GM21619 (cell line): Measurements from ENCODE around the gene TLL1.

ENCODE experiments used
- ATAC-seq: cut with Tn5 transposase; IDR thresholded peaks from one replicate; pipeline ENCODE4 v1.9.1; 2021; ENCODE audit not compliant: unreplicated experiment

The TLL1 gene

GRCh38 chr4:165872461-165873297 is at the start of gene TLL1:
TLL1 (plus strand) TSS chr4:165873237; CDS start chr4:165873905, 668 bp downstream.
- no peak for ATAC-seq

- no peak for ATAC-seq
These were observed 46.9 kb upstream of the TLL1 start for GRCh38 chr4:165826166-165826565.

- no peak for ATAC-seq
These were observed 46.0 kb upstream of the TLL1 start for GRCh38 chr4:165827018-165827417.

DNA sequence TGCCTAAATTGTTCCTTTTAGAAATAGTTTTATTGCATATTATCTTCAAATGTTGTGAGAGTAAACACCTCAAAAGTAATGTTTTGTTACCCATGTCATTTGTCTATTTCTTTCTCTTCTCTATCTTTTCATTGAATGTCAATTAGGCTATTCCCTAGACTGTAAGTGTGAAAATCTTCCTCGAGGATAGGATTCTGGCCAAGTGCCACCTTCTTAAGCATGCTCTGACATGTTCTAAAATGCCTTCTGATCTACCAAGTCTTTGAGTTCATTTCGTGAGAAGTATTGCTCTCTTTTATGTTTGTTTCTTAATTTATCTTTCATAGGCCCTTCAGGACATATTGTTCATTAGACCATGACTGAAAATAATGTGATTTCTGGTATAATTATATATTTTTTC is 44.1 kb upstream of the TLL1 start:
- no peak for ATAC-seq

DNA sequence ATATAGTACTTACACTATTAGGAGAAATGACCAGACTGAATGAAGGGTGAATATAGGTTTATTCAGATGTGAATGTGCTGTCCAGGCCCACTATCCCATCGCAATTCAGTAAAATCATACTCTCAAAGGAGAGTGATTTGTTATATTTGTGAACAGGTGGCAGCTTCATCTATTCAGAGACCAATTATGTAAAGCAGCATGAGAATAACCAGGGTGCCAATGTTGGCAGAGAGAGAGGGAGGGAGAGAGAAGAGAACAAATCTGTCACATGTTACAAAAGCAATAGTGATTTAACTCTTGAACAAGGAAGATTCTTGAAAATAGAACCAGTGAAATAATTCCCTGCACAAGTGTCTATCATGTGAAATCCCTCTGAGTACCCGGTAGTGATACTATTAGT is 38.9 kb upstream of the TLL1 start:
- no peak for ATAC-seq

DNA sequence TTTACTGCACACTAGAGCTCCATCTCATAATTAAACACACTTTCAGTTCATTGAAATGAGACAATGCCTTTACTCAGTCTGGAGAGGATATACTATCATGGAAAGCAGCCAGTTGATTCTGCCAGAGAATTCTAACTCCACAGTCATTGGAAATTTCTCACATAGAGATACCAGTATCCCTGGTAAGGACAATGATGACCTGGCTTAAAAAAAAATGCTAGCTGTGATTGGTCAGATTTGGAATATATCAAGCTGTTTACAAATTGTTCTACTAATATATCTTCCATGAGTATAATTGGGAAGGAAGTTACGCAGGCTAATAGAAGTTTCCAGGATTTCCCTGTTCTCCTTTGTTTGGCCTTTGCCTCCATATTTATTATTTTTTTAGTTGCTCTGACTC is 34.5 kb upstream of the TLL1 start:
- ATAC-seq, result no peak

DNA sequence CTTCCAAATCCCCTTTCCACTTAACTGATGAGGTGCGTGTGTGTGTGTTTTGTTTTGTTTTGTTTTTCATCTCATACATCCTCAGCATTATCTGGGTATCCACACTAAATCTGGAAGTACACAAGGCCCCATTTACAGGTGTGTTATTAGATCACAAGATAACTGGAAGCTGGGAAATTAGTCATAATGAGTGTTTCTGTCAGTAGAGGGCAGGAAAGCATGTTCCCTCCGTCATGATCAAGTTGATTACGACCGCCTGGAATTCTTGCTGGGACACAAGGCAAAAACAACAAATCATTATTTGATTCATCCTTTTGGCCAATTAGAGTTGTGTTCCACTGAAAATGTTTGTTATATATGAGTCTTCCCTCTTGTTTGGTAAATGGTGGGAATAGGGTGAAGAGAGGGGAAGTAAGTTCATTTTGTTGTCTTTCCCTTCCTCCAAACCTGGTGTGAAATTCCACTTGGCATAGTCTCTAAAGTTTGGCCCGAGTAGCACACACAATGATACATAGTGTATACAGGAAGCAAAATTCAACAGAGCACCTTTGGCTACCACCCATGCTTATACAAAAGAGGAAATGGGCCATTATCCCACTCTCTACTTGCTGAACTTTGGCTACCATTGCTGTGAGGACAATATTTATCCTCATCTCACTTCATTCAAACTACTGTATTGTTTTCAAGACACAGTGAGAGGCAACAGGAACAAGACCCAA is 33.3 kb upstream of the TLL1 start:
- ATAC-seq, result no peak

- ATAC-seq, result no peak
These were observed 30.4 kb upstream of the TLL1 start for GRCh38 chr4:165842684-165843083.

GRCh38 chr4:165844161-165844560 is 28.9 kb upstream of the TLL1 start:
- no peak for ATAC-seq

DNA sequence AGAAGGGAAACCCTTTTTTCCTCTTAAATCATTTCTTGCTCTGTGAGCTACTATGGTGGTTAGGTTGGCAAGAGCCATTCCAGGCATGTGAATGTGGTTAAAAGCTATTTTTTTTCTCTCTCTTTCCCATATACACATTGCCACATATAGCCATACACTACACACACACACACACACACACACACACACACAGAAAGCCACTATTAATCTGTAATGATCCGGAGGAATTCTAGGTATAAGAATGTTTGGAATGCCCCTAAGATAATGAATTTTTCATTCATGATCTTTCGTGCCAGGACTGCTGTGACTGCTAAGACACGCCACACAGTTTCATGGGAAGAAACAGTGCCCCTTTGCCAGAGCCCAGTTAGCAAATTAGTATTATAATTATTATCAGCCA is 21.8 kb upstream of the TLL1 start:
- no peak for ATAC-seq

GRCh38 chr4:165855191-165855590 is 17.8 kb upstream of the TLL1 start:
- no peak for ATAC-seq

DNA sequence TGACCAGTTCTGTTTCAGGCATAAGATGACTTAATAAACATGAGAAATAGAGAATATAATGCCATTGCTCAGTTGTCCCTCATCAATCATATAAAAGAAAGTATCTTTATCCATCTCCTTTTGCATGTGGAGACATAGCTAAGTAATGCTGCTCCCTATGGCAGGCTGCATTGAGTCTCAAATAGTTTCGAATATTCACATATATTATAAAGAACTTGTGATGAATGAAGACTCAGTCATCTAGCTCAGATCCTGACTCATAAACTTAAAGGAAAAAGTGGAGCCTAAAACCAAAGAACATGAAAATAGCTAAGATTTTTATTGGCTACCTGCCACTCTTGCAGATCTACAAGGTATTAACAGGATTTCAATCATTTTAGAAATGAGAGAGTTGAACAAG is 11.7 kb upstream of the TLL1 start:
- no peak for ATAC-seq

GRCh38 chr4:165864271-165864670 is 8.8 kb upstream of the TLL1 start:
- no peak for ATAC-seq

DNA sequence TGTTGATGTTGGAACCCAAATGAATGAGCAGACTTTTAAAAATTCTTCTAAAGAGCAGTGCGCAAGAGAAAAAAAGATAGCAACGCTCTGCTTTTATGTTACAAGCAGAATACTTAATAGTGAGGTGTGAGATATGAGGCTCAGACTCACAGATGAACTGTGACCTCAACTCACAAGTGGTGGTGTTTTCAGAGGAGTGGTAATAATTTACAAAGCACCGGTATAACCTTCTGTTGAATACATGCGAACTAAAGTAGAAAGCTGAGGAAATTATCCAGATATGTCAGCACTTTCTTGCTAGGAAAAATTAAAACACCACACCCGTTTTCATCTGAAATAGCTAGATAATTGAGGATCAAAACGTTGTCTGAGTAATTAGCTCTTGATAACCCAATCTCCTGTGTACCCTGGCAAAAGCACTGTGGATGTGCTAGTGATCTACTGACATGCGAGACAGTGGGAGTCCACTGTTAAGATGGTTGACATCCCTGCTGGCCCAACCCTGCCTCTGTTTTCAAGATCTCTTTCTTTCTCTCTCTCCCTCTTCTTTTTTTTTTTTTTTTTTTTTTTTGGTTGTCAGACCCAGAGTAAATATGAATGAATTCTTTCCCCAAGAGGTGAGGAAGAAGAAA is 6.9 kb upstream of the TLL1 start:
- no peak for ATAC-seq

GRCh38 chr4:165867961-165868360 is 5.1 kb upstream of the TLL1 start:
- no peak for ATAC-seq

- no peak for ATAC-seq
These were observed 448 bp downstream of the TLL1 start for GRCh38 chr4:165873298-165874071.

DNA sequence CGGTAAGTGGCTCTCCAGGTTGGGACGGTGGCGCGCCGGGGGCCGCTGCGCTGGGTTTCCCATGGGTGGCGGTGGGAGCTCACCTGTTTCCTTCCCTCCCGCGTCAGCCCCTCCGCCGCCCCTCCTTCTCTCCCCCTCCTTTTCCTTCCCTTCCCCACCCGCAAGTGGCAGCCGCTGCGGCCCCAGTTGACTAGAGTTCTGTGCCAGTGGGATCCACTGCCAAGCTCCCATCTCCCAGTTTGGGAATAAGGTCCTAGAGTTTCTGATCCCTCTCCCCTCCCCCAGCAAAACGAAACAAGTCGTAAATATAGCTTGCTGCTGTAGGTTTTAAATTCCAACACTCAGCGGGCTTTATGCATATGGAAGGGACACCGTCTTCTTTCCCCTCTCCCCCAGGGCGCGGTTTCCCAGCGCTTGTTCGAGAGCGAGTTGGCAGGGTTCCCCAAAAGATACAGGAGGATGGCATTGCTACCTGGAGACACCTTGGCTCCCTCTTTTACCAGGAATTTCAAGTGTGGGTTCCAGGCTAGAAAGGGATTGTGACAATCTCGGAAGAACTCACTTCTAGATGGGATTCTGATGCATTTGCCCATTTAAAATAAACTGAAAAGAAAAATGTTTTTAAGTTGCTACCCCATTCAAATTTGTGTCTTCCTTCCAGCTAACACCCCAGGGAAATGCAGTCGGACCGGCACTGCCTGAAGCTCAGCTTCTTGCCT is 1.2 kb downstream of the TLL1 start:
- no peak for ATAC-seq

DNA sequence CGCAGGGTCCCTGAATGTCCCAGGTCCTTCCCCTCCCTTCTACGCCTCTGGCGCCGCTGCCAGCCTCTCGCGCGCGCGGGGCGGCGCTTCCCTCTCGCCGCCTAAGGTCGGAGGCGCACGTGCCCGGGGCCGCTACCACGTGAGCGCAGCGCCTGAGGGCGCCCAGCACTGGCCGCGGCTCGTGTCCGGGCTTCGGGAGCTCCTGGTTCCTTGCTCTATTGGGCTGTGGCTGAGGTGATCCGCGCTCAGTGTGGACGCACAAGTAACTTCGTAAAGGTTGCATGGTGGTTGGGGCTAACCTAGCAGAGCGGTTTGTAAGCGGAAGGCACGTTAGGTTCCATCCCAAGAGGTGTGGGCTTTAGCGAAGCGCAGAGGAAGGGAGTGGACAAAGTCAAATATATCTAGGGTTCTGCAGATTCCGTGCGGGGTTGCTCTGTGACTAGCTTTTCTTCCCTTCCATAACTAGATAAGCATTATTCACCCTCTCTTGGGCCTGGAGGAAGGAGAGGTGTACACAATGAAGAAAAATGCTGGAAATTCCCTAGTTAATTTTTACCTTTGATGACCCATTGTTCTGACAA is 1.8 kb downstream of the TLL1 start:
- ATAC-seq, result no peak

DNA sequence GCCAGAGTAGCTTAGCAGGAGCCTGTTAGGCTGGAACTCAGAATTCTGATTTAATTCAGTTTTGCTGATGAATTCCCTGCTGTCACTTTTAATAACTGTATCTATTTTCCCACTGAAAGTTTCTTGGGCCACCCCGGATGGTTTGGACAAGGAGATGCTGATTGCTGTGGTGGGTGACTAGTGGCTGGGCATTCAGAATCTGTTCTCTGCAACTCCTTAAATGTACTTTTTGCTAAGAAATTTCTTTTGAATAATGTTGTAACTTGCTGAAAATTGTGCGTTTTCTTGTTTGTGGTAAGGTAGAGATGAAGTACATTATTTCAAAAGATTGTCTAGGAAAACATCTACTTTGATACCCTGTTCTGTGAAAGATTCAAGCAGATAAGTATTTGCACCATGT is 2.4 kb downstream of the TLL1 start:
- no peak for ATAC-seq

GRCh38 chr4:165877286-165877685 is 4.2 kb downstream of the TLL1 start:
- no peak for ATAC-seq
